Measurements from ENCODE around the gene CYP39A1.

CYP39A1 gene

DNA sequence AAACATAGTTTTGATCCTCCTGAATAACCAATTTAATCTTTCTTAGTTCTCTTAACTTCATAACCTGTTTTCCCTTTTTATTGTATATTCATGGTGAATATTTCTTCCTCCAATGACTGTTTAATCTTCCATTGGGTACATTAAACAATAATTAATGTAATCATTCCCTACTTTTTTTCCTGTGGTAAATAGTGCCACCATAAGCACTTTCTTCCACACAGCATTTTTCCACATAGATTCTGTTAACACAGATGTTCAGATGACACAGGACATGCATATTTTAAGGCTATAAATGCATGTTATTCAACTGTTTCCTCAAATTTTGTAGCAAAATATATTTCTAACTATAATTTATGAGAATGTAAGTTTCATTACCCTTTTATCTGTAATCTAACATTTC lies 61.9 kb downstream of the CYP39A1 start:
- no peak for DNase-seq

DNA sequence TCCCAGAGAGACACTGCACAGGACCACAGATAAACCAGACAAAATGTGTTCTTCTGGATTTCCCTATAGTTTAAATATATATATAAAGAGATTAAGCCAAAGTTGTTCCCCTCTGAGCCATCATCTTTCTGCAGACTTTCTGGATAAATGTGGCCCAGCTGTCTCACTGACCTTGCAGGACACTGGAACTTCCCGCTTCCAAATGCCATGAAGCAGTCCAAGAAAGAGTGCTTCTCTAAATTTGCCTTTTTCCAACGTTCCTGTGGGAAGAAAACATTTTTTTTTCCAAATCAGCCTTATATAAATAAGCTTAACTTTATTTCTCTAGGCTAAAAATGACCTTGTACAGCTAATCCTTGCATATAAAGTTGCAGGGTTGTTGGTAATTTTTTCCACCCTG lies 65.7 kb downstream of the CYP39A1 start:
- no peak for DNase-seq

DNA sequence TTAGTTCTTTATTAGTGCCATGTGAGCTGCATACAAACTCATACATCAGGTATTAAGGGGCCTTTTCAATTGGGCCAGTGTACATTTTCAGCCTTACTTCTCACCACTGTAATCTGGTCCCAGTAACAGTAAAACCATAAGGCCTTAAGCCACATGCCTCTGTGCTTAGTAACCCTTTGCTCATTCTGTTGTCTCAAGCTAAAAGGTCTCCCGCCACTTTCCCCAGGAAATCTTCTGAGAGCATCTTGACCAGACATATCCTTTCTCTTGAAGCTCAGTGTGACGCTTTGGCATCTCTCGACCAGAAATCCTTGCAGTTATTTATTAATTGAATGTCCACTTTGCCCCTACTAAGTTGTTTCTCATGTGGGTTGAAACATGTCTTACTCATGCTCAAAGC lies 68.0 kb downstream of the CYP39A1 start:
- no peak for DNase-seq

DNA sequence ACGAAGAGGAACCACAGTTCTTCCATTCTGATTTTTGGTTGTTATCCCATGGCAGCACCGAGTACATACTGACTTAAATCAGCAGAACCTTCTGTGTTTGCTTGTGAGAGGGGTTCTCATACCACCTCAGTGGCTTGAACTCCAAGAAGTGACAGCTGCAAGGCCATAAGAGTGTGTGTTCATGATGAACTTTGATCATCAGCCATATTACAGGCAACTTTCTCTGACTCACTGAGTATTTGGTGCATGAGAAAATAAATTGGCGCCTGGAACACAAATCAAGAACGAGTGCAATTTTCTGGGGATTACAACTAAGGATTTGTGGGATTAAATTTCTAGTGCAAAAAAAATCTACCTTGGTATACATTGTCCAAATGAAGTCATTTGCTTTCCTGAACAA lies 68.9 kb downstream of the CYP39A1 start:
- no peak for DNase-seq

DNA sequence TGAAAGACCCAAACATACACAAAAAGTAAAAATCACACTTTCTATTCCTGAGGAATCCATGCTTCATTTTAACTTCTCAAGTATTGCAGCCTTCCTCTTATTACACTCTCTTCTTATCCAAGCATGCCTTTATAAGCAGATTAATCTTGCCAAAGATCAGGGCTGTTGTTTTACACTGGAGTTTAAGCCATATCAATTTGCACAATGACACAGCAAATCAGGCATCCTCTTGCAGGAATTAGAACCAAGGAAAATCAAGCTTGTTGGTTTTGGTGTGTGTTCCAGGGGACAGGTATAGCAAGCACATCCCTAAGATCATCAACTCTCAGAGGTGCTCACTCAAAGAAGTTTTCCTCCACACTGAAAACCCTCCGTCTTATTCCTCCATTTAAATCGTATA lies 69.5 kb downstream of the CYP39A1 start:
- DNase-seq, result no peak

DNA sequence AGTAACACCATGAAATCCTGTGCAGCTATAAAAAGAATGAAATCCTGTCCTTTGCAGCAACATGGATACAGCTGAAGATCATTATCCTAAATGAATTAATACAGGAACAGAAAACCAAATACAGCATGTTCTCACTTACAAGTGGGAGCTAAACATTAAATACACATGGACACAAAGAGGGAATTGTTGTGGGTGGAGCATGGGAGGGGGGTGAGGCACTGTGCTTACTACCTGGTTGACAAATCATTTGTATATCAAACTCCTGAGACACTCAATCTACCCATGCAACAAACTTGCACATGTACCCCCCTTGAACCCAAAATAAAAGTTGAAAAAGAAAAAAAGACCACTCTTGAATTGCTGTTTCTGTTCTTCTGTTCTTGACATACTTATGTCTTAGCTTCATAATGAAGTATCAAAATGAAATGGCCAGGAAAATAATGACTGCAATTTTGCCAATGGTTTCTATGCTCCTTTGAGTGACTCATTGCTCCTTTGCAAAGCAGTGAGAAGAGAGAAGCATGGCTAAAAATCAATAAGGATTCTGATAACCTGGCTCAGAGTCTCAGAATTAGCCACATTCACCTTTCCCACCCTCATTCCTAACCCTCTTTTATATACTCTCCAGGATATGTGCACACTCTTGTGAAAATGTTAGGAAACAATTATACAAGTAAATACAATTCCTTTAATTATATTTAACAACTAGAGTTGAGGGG lies 71.0 kb downstream of the CYP39A1 start:
- no peak for DNase-seq

DNA sequence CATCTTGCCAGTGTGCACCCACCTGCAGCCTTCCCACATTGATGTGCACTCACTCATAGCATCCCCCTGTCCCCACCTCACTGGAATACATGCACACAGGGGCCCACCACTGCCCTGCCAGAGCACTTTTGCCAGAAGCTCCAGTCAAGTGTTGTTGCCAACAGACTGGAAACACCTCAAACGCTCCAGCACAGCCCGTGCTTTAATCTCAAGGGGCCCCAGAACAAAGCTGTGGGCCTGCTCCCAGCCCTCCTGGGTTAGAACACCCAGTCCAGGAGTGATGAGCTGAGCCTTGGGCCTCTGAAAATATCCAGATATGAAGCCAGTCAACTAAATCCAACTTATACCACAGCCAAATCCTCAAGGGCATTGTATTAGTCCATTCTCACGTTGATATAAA lies 77.1 kb downstream of the CYP39A1 start:
- DNase-seq, result no peak

DNA sequence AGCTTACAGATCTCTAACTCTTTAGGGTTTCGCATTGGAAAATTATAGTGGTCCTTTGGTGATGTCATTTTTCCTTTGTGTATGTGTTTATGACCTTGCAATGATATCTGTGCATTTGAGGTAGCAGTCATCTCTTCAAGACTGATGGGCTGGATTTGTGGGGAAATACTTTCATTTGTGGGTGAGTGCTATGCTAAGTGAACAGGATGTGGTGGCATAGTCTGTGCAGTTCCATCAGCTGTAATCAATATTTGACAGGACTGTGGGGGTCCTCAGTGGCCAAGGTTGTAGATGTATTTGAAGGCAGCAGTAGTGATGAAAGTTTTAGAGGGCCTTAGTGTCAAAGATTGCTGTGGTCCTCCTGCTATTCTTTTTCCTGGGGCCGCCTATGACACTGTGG lies 79.5 kb downstream of the CYP39A1 start:
- DNase-seq, result no peak

DNA sequence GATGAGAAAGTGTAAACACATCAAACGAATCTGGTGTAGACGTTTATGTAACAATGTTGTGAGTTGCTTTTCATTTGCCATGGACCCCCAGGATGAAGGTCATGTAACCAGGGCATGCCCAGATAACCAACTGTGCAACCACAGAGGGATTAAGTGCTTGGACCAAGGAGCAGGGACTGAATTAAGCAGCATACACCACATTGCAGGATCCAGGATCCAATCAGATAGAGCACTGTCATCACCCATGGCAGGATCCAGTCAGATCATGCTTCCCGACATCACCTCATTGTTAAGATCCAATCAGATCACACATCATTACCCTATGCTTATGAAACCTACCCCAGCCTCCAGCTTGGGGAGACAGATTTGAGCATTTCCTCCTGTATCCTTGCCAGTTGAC lies 87.1 kb downstream of the CYP39A1 start:
- no peak for DNase-seq

DNA sequence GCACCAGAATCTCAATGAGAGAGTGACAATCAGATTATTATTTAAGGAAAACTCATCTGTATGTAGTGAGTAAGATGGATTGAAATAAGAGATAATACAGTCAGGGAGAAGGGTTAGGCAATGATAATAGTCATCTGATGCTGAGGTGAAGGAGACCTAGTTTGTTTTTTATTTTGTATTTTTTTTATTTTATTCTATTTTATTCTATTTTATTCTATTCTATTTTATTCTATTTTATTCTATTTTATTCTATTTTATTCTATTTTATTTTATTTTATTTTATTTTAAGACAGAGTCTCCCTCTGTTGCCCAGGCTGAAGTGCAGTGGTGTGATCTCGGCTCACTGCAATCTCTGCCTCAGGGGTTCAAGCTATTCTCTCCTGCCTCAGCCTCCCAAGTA lies 88.7 kb downstream of the CYP39A1 start:
- DNase-seq, result no peak

DNA sequence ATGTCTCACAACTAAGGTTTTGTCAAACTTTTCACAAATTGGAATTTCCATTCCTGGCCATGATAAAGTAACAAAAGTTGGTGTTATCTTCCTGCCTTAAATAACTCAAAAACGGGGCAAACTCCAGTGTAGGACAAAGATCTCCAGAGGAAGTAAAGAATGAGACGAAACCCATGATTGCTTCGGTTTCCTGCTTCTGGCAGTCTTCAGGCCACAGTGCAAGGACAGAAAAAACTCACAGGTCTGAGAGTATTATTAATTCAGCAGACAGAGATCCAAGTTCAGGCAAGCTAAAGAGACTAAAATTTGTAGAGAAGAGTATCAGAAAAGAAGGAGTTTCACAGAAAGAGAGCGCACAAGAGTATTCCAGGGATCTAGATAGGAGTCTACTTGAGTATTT lies 96.6 kb downstream of the CYP39A1 start:
- DNase-seq, result no peak

DNA sequence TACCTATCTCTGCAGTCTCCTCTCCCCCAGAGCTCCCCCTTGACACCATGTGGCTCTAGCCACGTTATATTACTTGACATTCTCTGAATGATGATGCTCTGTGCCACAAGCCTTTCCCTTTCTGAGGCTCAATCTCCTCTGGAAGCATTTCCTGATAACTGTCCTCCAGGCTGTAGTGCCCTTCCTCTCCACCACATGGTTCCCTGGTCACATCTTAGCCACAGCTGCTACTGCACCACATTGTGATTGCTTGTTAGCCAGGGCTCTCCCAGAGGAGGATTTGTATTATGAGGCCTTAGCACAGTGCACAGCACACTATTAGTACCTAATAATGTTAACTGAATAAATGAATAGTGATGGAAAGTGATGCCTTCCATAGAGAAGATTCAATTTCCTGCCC lies 97.5 kb downstream of the CYP39A1 start:
- DNase-seq, result no peak

DNA sequence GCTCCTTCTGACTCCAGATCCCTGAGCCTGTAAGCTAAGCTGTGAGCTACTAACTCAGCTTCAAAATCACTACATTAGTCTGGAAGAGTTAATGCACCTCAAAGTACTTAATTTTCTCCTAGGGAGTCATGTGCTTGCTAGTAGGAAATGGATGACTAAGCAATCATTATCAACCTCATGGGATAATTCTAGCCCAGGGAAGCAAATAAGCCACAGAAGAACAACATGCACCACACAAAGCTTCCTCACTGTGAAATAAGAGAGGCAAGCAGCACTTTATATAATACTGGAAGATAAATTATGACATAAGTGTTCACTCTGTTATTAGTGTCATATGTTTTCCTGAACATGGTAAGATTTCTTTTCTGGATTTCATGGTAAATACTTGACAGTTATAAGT lies 103.5 kb downstream of the CYP39A1 start:
- no peak for DNase-seq

DNA sequence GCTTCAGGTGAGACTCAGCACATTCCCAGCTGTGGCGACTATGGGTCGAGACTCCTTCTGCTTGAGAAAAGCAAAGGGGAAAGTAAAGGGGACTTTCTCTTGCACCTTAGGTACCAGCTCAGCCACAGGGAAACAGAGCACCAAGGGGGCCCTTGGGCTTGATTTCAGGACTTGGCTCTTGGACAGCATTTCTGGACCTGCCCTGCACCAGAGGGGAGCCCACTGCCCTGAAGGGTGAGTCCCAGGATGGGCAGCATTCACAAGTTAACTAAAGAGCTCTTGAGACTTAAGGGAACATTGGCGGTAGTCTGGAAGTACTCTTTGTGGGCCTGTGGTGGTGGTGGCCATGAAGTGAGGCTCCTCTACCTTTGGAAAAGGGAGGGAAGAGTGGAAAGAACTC lies 111.1 kb downstream of the CYP39A1 start:
- DNase-seq, result no peak

DNA sequence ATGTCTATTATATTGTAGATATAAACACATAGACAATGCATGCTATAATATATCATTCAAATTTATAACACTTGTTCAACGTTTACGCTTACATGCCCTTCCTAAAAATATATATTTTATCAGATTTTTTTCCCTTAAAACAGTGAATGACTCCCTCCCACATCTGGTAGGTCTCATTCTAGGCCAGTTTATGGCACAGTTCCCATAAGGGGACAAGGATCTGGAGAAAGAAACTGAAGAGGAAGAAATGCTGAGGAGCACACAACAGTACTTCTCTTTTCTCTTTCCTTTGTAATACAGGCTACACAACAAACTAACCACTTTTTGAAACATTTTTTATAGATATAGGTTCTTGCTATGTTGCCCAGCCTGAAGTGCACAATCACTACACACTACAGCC lies 112.8 kb downstream of the CYP39A1 start:
- no peak for DNase-seq

DNA sequence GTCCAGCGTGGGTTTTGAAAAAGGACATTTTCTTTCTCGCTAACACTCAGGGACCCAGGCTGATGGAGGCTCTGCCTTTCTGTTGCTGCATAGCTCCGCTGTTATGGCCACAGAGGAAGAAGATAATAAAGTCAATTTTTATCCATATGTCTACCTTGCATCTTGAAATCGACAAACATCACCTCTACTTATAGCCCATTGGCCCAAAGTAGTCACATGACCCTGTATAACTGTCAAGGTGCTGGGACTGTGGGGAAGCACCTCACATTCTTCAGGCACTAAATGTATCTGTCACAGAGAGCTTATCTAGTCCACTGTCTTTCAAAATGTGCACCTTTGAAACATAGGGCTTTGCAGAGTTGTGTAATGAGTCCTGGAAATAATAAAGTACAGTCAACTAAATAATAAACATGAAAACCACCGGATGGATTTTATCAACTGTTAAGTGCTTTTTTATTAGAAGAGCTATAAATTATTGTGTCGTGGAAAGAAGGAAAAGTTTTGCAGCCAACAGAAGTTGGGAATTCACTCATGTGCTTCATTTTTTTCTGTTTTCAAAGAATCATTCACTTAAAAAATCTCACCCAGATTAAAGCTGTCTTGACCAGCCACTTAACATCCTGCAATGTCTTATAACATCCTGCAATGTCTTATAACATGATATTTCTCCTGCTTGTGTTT lies 113.7 kb downstream of the CYP39A1 start:
- DNase-seq, result no peak

DNA sequence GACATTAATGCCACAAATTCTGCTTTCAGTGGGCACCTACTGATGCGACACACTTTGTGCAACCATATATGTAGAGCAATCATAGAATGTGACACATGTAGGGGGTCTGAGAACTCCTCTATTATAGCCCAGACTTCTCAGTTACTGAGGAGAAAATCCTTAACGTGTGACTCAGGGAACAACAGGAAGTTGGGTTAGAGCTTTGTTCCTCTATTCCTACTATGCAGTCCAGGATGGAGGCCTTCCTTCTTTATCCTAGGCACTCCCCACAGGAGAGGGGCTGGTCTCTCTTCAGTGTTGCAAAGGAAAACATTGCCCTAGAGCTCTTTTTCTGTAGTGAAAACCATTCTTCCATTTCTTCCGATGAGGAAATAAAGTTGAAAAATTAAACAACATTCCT lies 121.7 kb downstream of the CYP39A1 start:
- no peak for DNase-seq

DNA sequence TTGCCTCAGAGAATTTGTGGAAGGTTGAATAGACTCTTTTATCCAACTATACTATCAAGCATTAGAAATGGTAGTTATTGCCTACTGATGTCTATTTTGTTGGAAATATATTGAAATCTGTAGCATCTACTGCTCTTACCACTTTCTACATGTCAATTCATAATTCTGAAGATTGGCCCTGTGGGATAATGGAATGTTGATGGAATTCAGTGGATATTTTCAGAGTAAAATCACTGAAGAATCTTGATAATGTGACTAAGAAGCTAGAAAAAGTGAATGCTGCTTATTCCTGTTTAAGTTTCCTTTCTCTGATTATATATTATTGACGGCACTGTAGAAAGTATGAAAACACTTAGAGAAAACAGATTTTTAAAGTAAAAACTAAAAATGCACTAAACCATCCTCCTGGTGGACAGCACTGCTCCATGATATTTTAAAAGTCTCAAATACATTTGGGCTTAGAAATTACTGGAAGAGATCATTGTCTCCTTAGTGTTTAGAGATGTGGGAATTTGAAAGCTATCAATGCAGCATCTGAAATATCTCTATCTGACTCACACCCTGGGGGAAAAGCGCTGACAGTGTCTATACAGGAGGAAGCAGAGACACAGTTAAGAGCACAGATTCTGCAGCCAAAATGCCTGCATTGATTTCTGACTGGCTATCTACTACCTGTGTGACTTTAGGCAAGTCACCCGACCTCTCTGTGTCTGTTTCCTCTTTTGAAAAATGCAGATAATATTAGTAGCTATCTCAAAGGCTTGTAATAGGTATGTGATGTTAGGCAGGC lies 123.5 kb downstream of the CYP39A1 start:
- no peak for DNase-seq

DNA sequence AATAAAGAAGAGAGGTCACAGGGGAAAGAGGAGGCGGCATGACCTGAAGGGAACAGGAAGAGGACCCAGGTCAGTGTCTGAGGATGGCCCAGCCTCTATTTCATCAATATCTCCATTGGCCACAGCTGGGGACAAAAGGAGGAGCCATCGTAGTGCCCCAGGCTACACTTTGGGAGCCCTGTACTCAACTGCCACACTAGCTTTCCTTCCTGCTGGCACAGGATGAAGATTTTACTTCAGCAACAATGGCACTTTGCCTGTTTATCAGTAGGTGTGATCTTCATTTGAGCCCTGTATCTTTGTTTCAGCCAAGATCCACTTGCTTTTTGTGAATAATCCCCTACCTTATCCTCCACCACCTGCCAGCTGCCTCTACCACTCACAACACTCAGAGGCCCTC lies 126.0 kb downstream of the CYP39A1 start:
- DNase-seq, result no peak

DNA sequence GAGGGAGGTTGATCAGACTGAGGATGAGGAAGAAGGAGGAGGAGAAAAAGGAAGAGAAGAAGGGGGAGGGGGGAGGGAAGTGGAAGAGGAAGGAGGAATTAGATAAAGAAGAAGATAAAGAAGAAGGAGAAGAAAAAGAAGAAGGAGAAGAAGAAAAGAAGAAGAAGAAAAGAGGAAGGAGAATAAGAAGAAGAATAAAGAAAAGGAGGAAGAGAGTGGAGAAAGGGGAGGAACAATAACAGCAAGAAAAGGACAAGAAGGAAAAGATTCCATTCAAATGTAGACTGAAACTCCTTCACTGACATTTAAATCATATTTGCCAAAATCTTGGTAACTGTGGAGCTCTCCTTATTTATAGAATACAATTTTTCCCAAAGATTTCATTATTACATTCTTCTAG lies 127.0 kb downstream of the CYP39A1 start:
- DNase-seq, result no peak

DNA sequence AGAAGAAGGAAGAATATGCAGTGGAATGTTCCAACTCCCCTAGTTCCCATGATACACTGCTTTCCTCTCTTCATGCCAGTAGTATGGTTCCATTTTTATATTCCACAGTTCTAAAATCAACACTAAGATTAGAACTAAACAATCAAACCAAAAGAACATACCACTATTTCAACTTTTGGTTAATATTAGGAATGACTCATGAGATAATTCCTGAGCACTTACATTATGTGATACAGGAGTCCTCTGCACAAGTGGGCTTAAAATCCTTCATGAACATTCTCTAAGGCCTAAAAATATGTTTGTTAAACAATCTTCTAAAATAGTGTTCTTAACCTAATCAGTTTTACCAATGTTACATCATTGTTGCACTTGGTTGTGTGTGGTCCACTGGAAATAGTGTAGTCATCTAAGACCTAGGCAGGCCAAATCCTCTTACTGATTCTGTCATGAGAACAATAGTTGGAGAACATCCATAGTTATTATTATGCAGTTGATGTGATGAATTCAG lies 131.1 kb downstream of the CYP39A1 start:
- DNase-seq, result no peak

DNA sequence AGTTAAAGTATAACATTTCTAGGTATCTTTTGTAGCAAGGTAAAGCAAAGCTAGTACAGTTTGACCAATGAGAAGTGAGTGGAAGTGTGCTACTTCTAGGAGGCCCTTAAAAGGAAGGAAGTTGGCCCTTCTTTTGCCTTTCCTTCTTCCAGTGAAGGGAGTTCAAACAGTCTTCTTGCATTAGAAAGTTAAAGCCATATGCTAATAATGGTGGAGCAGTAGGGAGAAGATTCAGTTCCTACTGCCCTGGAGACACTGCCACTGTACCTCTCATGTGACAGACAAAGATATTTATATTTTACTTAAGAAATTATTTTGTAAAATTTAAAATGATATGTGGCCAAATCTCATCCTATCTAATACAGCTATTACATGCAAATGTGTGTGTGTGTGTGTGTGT lies 135.4 kb downstream of the CYP39A1 start:
- no peak for DNase-seq

DNA sequence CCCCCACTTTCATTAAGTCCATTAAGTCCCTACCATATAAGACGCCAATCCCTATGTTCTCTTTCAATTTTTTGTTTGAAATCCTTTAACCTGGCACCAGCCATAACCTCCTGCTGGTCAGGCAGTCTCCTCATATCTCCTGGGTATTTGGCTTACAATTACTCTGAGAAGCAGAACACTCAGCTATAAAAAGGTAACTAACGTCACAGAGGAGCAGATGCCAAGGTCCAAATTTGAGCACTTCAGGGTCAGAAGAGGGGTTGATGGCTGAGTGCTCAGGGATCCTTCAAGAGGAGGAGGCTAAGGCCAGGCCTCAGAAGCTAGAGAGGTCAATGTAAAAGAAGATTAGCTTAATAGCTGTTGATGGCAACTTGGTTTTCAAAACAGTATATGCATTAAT lies 139.1 kb downstream of the CYP39A1 start:
- DNase-seq, result no peak

Data from hypothalamus (tissue), 51 donors.